Astrocyte of the spinal cord (primary cell): ENCODE data around the gene NOG.

Experiments
- DNase-seq: peaks from one replicate; pipeline ENCODE4 v3.0.0; 2011; ENCODE audit warnings: low read depth, low spot score
- H3K4me3 ChIP-seq: 2 replicates; pipeline ENCODE4 v1.5.1; 2011; ENCODE audit warnings: low read depth, mild to moderate bottlenecking, low read length, moderate library complexity
- CTCF ChIP-seq: IDR thresholded peaks from 2 replicates; pipeline ENCODE4 v1.5.1; 2012; ENCODE audit warnings: low read depth, mild to moderate bottlenecking, low read length, inconsistent platforms
- in situ Hi-C: cut with HindIII; loops from 2 replicates; pipeline ENCODE4 v1.10.0; 2017; ENCODE audit warnings: low sequenced_read_pairs

Gene NOG

GRCh38 chr17:56599566-56599965 lies 6.1 kb downstream of the NOG start:
- TF ChIP-seq CTCF = no peak
- no peak for DNase-seq
- in situ Hi-C loops = no loop called here
- no peak overlapping the region for H3K4me3 ChIP-seq

GRCh38 chr17:56600256-56600655 lies 6.8 kb downstream of the NOG start:
- no peak for DNase-seq
- no peak for TF ChIP-seq CTCF
- no peak overlapping the region for H3K4me3 ChIP-seq
- in situ Hi-C loops = no loop called here

- in situ Hi-C loops = no loop called here
- no peak for DNase-seq
- no peak overlapping the region for H3K4me3 ChIP-seq
- no peak for TF ChIP-seq CTCF
Observed at GRCh38 chr17:56601591-56601990, 8.1 kb downstream of the NOG start.

GRCh38 chr17:56602292-56603130 lies 9.0 kb downstream of the NOG start:
- in situ Hi-C loops = no loop called here
- no peak for DNase-seq
- TF ChIP-seq CTCF = no peak
- H3K4me3 ChIP-seq = no peak overlapping the region

- no peak overlapping the region for H3K4me3 ChIP-seq
- in situ Hi-C loops = no loop called here
- TF ChIP-seq CTCF = no peak
- DNase-seq = no peak
Observed at GRCh38 chr17:56603486-56604238, 10.2 kb downstream of the NOG start.

- in situ Hi-C loops = no loop called here
- no peak for TF ChIP-seq CTCF
Observed at GRCh38 chr17:56604691-56605290, 11.3 kb downstream of the NOG start.

More at GRCh38 chr17:56604691-56605290, 11.3 kb downstream of the NOG start:
- DNase-seq = no peak
- no peak overlapping the region for H3K4me3 ChIP-seq
